Motor neuron (in vitro differentiated cells): ENCODE measurements around the gene CDC14A. TPM values are rescaled to one million over a fixed set of nuclear protein-coding genes. Genes with fewer than 3 reads are reported as not detected.

Experiments
- ATAC-seq, 8 experiments: fragments of 200-7000 bp; cut with Tn5 transposase; replicated peaks in 6 of 8; 2 replicates each; pipeline ENCODE4 v1.8.0; 2021; ENCODE audit warnings: mild to moderate bottlenecking in 8 of 8, moderate library complexity in 8 of 8
- H3K27ac ChIP-seq, 2 donors: fragments of 250-450 bp; sonication (Bioruptor Pico); 2 replicates each; pipeline ENCODE4 v1.9.0; 2021; ENCODE audit warnings: antibody characterized with exemption in 2 of 2, mild to moderate bottlenecking in 2 of 2, moderate library complexity in 1 of 2
- H3K4me1 ChIP-seq, 2 donors: fragments of 250-450 bp; sonication (Bioruptor Pico); replicated peaks in 1 of 2; 2 replicates each; pipeline ENCODE4 v1.6.1; 2021; ENCODE audit warnings: antibody characterized with exemption in 2 of 2, mild to moderate bottlenecking in 2 of 2, moderate library complexity in 1 of 2
- H3K4me3 ChIP-seq, 5 donors: fragments of 250-450 bp; sonication (Bioruptor Pico); 2 replicates each; pipeline ENCODE4 v1.9.0; 2021; ENCODE audit warnings: antibody characterized with exemption in 5 of 5, mild to moderate bottlenecking in 5 of 5, moderate library complexity in 4 of 5
- WGBS, 10 experiments: fragments of 450-650 bp; shearing (Covaris generic); methylation state at CpG; one replicate each; pipeline ENCODE4 v1.0.0; 2022; 5-methylcytosine and 5-hydroxymethylcytosine counted together
- in situ Hi-C, 9 experiments: fragments of 400-800 bp; cut with MboI; loops; one replicate each; pipeline ENCODE4 v1.15.0; 2021; ENCODE audit warnings: low sequenced_read_pairs in 9 of 9, low pct_unique_long_range_greater_than_20kb in 2 of 9; ENCODE audit not compliant: unreplicated experiment in 9 of 9
- total RNA-seq, 8 experiments: library from RNA; unstranded; fragments of 300-600 nt; gene quantifications; 2 replicates each; pipeline versions ENCODE4 v1.2.3 to v1.2.4, GENCODE V29; 2022

The CDC14A gene
- total RNA-seq, 8 experiments from 2014 or later: 2.2 to 8.8 (median 4.4) TPM

DNA sequence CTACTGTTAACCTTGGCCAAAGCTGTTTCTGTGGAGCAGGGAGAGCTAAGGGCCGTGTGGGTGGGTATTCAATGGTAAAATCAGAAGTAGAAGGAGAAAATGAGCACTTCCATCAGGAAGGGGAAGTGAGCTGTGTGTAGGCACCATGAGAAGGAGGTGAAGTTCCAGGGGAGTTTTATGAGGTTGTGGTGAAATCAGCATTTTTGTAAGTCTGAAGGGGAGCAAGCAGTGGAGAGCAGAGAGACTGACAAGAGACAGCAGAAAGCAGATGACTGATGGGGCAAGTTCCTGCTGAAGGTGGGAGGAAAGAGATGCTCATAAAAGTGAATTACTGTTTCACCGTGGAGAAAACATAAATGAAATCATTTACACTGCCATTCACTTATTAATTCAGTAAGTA is 183.0 kb downstream of the CDC14A start:
- WGBS, 10 experiments: 14 to 64% (median 50%) methylated on average over 1 to 2 of the region's 2 CpGs; no CpG with 5 or more reads in 1 of the 10 experiments
- in situ Hi-C loops: no loop called here
- peaks cover 6% of the 10 kb centered on the region in 2 donors for H3K4me1 ChIP-seq
- ATAC-seq: no peak
- no peak overlapping the region for H3K27ac ChIP-seq
- H3K4me3 ChIP-seq: no peak overlapping the region

DNA sequence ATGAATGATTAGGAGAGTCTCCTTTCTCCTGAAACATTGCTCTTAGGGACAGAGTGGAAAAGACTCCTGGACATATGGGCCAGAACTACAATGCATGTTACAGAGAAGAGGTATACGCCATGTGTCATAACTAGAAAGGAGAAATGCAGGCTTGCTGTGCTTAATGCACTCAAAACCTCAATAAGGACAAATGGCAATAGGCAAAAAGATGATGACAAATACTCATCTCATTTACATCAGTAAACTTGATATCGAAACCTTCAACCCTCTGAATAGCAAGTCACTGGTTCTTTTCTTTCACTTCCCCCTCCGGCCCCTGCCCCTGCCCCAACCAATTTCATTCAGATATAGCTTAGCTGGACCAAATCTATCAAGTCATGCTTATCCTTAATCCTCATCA is 183.7 kb downstream of the CDC14A start:
- in situ Hi-C loops: no loop called here
- WGBS, 10 experiments: 50 to 100% (median 94%) methylated on average over 1 to 3 of the region's 3 CpGs; no CpG with 5 or more reads in 2 of the 10 experiments

GRCh38 chr1:100538913-100539835 is 186.9 kb downstream of the CDC14A start:
- ATAC-seq: peak; percentile 52 to 84 (median 75)
- Histone ChIP-seq H3K4me3 (peak overlapping the region; percentile 28 to 50 (median 38)), H3K4me1 (peaks cover 6% of the 10 kb centered on the region in 2 donors), H3K27ac (no peak overlapping the region)
- WGBS, 10 experiments: 0 to 3% (median 1%) methylated on average over 2 to 61 of the region's 105 CpGs; no CpG with 5 or more reads in 6 of the 10 experiments
- in situ Hi-C loops: no loop called here

More for the DNA sequence above, 183.7 kb downstream of the CDC14A start:
- ATAC-seq: no peak
- Histone ChIP-seq H3K4me3 (no peak overlapping the region), H3K27ac (no peak overlapping the region), H3K4me1 (peaks cover 6% of the 10 kb centered on the region in 2 donors)

DNA sequence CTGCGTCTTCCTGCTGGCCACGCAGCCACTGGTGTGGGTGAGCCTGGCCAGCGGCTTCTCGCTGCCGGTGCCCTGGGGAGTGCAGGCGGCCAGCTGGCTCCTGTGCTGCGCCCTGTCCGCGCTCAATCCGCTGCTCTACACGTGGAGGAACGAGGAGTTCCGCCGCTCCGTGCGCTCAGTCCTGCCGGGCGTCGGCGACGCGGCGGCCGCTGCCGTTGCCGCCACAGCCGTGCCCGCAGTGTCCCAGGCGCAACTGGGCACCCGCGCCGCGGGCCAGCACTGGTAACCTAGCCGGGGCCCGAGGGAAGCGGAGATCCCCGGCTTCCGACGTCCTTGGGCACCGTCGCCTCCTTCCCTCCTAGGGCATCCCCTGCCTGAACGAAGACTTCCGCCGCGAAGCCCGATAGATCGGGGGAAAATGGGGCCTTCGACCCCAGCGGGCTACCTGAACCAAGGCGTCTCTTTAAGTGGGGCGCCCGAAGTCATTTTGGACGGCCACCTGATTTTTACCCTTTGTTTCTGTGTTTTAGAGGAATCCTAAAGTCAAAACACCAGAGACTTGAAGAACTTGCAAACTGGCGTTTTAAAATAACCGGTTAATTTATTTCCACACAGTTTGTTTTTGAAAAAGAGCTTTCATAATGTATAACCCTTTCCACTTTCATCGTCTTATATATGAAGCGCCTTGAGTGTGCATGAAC is 187.7 kb downstream of the CDC14A start:
- peak overlapping the region; percentile 28 to 50 (median 38) for H3K4me3 ChIP-seq
- in situ Hi-C loops: no loop called here
- H3K4me1 ChIP-seq: peaks cover 6% of the 10 kb centered on the region in 2 donors
- peak in 4 of 8 experiments; percentile 50 to 66 (median 57) for ATAC-seq
- WGBS, 10 experiments: 26 to 86% (median 34%) methylated on average over 4 to 21 of the region's 57 CpGs
- H3K27ac ChIP-seq: no peak overlapping the region

GRCh38 chr1:100542285-100542684 is 190.0 kb downstream of the CDC14A start:
- in situ Hi-C loops: no loop called here
- ATAC-seq: no peak
- WGBS, 10 experiments: 60 to 100% (median 91%) methylated on average over 1 to 2 of the region's 2 CpGs; no CpG with 5 or more reads in 1 of the 10 experiments

DNA sequence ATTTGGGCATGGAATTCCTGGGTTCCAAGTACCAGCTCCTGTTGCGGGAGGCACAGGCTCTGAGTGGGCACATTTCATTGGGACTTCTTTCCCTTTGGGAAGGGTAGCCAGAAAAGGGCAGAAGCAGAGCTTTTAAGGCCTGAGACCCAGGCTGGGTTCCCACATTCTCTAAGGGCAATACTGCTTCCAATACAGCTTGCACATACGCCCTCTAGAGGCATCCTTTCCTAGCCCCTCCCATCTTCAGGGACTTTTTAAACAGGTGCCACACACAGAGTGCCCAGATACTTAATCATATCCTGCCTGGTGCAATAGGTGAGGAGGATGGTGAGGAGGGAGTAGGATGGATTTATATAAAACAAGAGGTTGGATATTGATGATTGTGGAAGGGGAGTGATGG is 191.3 kb downstream of the CDC14A start:
- in situ Hi-C loops: no loop called here
- H3K4me1 ChIP-seq: no peaks in the 10 kb centered on the region
- ATAC-seq: no peak
- WGBS, 10 experiments: 40 to 100% (median 90%) methylated on average over 1 to 2 of the region's 2 CpGs; no CpG with 5 or more reads in 5 of the 10 experiments
- no peak overlapping the region for H3K27ac ChIP-seq
- no peak overlapping the region for H3K4me3 ChIP-seq

More at GRCh38 chr1:100542285-100542684, 190.0 kb downstream of the CDC14A start:
- peaks cover 6% of the 10 kb centered on the region in 2 donors for H3K4me1 ChIP-seq
- no peak overlapping the region for H3K27ac ChIP-seq
- no peak overlapping the region for H3K4me3 ChIP-seq

DNA sequence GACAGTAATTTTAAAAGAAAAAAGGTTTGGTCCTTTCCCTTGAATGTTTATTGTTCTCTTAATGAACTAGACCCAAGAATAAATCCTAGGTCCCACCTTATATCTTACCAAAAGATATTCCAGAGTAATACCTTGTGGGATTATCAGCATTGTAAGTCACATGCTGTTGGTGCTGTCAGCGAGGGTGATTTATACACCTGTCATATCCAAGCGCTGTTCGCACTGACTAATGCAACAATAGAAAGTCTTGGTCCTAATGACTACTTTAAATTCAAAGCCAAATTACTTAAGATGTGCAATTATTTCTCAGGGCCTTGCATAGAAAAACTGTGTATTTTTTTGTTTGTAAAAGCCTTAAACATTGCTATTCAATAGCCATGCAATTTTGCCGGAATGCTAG is 192.5 kb downstream of the CDC14A start:
- Histone ChIP-seq H3K4me3 (no peak overlapping the region), H3K27ac (no peak overlapping the region), H3K4me1 (no peaks in the 10 kb centered on the region)
- in situ Hi-C loops: no loop called here
- 67 to 100% (median 90%) methylated on average over 1 to 4 of the region's 4 CpGs; no CpG with 5 or more reads in 2 of the 10 experiments for WGBS, 10 experiments
- no peak for ATAC-seq

- in situ Hi-C loops: no loop called here
- no peak for ATAC-seq
- 70 to 100% (median 96%) methylated on average over 1 of the region's 1 CpG; no CpG with 5 or more reads in 2 of the 10 experiments for WGBS, 10 experiments
- no peaks in the 10 kb centered on the region for H3K4me1 ChIP-seq
- H3K4me3 ChIP-seq: no peak overlapping the region
- no peak overlapping the region for H3K27ac ChIP-seq
Measured at GRCh38 chr1:100545855-100546254, 193.5 kb downstream of the CDC14A start.

DNA sequence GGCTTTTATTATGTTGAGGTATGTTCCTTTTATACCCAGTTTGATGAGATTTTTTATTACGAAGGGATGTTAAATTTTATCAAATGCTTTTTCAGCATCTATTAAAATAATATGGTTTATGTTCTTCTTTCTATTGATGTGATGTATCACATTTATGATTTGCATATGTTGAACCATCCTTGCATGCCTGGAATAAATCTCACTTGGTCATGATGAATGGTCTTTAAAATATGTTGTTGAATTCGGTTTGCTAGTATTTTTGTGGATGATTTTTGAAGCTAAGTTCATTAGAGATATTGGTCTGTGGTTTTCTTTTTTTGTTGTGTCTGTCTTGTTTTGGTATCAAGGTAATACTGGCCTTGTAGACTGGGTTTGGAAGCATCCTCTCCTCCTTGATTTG is 199.7 kb downstream of the CDC14A start:
- in situ Hi-C loops: no loop called here

GRCh38 chr1:100552922-100553321 is 200.6 kb downstream of the CDC14A start:
- WGBS, 10 experiments: 4 to 91% (median 58%) methylated on average over 2 of the region's 2 CpGs
- ATAC-seq: no peak
- in situ Hi-C loops: no loop called here
- Histone ChIP-seq H3K27ac (no peak overlapping the region), H3K4me3 (no peak overlapping the region), H3K4me1 (no peaks in the 10 kb centered on the region)

More for the DNA sequence above, 199.7 kb downstream of the CDC14A start:
- H3K4me1 ChIP-seq: no peaks in the 10 kb centered on the region
- 3 to 83% (median 40%) methylated on average over 1 to 2 of the region's 2 CpGs for WGBS, 10 experiments
- no peak for ATAC-seq
- no peak overlapping the region for H3K4me3 ChIP-seq
- no peak overlapping the region for H3K27ac ChIP-seq

DNA sequence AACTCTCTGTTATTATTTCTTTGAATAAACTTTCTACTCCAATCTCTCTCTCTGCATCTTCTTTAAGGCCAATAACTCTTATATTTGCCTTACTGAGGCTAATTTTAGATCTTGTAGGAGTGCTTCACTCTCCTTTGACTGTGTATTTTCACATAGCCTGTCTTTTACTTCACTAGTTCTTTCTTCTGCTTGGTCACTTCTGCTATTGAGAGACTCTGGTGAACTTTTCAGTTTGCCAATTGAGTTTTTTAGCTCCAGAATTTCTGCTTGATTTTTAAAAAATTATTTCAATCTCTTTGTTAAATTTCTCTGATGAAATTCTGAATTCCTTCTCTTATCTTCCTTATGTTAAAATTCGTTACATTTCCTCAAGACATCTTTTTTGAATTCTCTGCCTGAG is 203.9 kb downstream of the CDC14A start:
- H3K4me3 ChIP-seq: no peak overlapping the region
- 0 to 100% (median 63%) methylated on average over 1 of the region's 1 CpG for WGBS, 10 experiments
- in situ Hi-C loops: no loop called here
- H3K27ac ChIP-seq: no peak overlapping the region
- ATAC-seq: no peak
- no peaks in the 10 kb centered on the region for H3K4me1 ChIP-seq

GRCh38 chr1:100556925-100557605 is 204.8 kb downstream of the CDC14A start:
- Histone ChIP-seq H3K4me3 (no peak overlapping the region), H3K4me1 (no peaks in the 10 kb centered on the region), H3K27ac (no peak overlapping the region)
- WGBS, 10 experiments: 40 to 100% (median 93%) methylated on average over 1 to 3 of the region's 3 CpGs; no CpG with 5 or more reads in 5 of the 10 experiments
- in situ Hi-C loops: no loop called here
- ATAC-seq: no peak

GRCh38 chr1:100557606-100557953 is 205.3 kb downstream of the CDC14A start:
- ATAC-seq: no peak
- Histone ChIP-seq H3K4me3 (no peak overlapping the region), H3K4me1 (no peaks in the 10 kb centered on the region), H3K27ac (no peak overlapping the region)
- in situ Hi-C loops: no loop called here
